ENCODE measurements around the gene FAM124B. TPM values are rescaled to one million over a fixed set of nuclear protein-coding genes. Genes with fewer than 3 reads are reported as not detected.

The FAM124B gene
- total RNA-seq = 0.09 and 0.30 TPM in 2 replicates

GRCh38 chr2:224401641-224402342, at the start of gene FAM124B:
Gene FAM124B (minus strand): TSS chr2:224402107. CDS start chr2:224401768, 339 bp downstream.

Other genes starting within 250 kb of the FAM124B start
- 65.6 and 86.2 TPM in 2 replicates for gene CUL3, start 183.3 kb upstream of the FAM124B start, total RNA-seq